NCI-H345 treated with DMSO at 0.1 percent for 48 hours (cell line): ENCODE data around the gene ZNF302.
A peak's percentile ranks its signal among the peaks of the same experiment; 100 is the strongest.
"Not testable (repeated sequence)": the region's sequence is repeated elsewhere in the genome, so short reads cannot be mapped to it uniquely, and the experiment has no call there.

ENCODE experiments used
- DNase-seq: peaks from one replicate; lab custom pipeline; 2025; ENCODE audit not compliant: unreplicated experiment; lab: John Stamatoyannopoulos, UW

Gene ZNF302

DNA sequence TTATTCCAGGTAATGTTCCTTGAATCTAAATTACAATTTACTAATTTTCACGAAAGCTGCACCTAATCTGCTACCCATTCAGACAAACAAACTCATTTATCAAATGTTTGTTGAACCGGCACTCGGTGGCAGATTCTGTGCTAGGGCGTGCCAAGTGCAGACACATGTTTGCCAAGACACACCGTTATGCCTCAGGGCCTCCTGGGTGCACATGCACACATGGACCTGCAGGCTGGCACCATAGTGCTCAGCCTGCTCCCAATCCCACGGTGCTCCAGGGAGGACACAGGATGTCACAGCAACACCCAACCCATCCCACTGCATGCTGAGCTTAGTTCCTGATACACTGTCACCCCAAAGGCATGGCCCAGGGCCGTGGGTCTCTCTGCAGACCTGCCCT, 8.2 kb upstream of the ZNF302 start:
- DNase-seq: no peak

DNA sequence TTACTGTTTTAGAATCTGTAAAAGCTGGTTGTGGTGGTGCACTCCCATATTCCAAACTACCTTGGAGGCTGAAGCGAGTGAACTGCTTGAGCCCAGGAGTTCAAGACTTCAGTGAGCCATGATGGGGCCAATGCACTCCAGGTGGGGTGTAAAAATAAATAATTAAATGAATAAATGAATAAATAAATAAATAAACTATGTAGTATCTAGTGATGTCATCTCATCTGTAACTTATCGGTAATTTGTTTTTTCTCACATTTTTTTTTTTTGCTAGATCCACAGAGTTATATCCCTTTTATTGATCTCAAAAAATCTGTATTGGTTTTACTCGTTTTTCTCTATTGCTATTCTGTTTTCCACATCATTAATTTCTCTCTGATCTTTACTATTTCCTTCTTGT, 5.5 kb upstream of the ZNF302 start:
- no peak for DNase-seq

DNA sequence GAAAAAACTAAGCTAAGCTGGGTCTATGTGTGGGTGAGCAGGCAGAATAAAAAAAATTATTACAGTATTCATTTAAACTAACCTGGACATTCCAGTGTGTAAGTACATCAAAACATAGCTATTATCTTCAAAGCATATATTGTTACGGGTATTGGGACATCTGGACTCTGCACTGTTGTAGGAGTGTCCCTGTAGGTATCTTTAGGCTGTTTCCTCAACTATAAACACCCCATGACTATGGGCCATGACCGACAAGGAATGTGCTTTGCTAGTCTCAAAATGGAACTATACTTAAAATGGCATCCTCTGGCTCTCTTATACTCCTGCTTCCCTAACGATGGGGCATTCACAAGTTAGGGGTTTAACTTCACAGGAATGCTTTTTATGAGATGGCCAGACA, 3.9 kb upstream of the ZNF302 start:
- no peak for DNase-seq

DNA sequence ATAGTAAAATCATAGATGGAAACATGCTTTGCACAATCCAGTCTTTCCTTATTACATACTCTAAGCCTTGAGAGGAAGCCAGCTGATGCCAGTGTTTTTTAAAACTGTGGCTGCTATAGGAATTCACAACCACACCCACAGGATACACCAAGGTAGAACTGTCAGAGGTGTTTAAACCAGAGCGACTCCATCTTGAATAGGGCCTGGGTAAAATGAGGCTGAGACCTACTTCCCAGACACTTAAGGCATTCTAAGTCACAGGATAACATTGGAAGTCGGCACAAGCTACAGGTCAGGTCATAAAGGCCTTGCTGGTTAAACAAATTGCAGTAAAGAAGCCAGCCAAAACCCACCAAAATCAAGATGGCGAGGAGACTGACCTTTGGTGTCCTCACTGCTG, 2.2 kb upstream of the ZNF302 start:
- no peak for DNase-seq

DNA sequence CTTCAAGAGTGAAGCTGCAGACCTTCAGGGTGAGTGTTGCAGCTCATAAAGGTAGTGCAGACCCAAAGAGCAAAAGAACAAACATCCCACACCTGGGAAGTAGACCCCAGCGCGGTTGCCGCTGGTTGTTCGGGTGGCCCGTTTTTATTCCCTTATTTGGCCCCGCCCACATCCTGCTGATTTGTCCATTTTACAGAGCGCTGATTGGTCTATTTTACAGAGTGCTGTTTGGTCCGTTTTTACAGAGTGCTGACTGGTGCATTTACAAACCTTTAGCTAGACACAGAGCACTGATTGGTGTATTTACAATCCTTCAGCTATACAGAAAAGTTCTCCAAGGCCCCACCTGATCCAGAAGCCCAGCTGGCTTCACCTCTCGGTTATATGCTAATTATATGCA, 1.6 kb upstream of the ZNF302 start:
- no peak for DNase-seq

DNA sequence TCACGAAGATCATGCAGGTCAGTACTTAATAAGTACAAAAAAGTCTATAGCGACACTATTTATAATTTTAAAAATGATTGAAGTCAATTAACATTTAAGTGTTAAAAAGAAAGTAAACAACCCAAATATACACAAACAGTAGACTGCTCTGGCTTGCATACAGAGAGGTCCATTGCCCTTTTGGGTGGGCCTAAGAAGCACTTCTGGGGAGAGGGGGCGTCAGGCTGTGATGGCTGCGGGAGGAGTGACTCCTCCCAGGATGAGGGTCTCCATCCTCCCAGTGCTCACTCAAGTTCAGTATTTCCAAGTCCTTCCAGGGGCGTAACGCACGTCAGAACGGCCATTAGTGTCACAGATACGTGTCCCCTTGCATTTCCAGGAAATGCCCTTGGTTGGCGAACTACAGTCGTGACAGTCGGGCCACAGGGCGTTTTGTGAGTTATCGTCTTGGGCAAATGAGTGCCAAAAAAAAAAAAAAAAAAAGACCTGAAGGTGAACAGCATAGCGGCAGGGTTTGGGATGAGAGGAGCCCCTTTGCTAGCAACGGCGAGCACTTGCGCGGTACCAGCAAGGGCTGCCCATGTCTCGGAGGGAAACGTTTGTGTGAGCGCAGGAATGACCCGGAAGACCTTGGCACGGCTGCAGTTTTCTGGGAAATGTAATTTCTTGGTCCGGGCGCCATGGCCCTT, 637 bp upstream of the ZNF302 start, which contains the start of gene SCGB2B2:
Gene SCGB2B2 (minus strand): TSS at position 463 of the 689 bp plus-strand sequence. CDS start 82,596 bp downstream, outside the sequence.
- peak; percentile 100 for DNase-seq

DNA sequence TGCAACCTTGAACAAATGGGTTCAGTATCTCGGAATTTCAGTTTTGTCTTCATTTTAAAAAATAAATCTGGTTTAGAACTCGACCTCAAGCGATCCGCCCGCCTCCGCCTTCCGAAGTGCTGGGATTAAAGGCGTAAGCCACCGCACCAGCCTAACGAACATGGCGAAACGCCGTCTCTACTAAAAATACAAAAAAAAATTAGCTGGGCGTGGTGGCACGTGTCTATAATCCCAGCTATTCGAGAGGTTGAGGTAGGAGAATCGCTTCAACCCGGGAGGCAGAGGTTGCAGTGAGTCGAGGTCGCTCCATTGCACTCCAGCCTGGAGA, 571 bp downstream of the ZNF302 start:
- DNase-seq: no peak

DNA sequence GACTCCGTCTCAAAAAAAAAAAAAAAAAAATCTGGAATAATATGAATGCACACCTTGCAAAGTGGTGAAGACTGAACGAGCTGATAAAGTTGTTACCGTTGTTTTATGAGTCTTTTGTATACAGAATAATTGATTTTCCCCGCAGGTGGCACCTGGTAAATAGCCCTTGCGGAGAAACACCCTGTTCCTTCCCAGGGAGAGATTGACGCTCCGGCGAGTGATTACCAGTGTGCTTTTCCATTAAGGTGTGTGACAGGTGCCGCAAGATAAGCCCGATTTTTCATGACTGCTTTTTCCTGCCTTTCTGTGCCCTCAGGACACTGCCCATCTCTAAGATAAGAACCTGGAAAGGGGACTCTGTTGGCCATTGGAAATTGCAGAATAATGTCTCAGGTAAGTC, 943 bp downstream of the ZNF302 start:
- peak; percentile 18 for DNase-seq

DNA sequence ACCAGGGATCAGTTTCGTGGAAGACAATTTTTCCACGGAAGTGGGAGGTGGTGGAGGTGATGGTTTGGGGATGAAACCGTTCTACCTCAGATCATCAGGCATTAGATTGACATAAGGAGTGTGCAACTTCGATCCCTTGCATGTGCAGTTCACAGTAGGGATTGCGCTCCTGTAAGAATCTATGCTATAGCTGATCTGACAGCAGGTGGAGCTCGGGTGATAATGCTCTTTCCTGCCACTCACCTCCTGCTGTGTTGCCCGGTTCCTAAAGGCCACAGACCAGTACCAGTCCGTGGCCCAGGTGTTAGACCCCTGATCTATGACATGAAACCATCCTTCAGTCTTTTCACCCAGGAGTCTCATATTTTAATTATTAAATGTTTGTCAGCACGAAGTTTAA, 4.0 kb downstream of the ZNF302 start:
- DNase-seq: no peak

DNA sequence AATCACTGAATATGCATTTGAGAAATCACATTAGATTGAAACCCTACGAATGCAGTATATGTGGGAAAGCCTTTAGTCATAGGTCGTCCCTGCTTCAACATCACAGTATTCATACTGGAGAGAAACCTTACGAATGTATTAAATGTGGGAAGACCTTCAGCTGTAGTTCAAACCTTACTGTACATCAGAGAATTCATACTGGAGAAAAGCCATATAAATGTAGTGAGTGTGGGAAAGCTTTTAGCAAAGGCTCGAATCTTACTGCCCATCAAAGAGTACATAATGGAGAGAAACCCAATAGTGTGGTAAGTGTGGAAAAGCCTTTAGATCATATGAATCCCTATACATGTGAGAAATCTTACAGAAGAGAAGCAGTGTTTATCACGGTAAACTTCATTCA, 7.8 kb downstream of the ZNF302 start:
- not testable (repeated sequence) for DNase-seq

DNA sequence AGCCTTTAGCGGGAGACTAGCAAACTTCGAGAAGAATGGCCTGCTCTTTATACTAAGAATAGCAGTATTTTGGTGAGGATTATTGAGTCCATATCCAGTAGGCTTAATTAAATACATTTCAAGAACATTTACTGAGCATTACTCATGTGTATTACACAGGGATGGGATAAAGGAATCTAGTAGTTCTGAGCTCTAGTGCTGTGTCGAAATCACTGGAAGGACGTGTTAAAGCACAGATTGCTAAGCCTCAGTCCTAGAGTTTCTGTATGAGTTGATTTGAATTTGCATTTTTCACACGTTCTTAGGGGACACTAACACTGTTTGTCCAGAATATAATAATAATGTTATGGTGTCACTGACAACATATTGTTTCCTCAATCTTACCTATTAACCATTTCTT, 9.0 kb downstream of the ZNF302 start:
- DNase-seq: no peak

DNA sequence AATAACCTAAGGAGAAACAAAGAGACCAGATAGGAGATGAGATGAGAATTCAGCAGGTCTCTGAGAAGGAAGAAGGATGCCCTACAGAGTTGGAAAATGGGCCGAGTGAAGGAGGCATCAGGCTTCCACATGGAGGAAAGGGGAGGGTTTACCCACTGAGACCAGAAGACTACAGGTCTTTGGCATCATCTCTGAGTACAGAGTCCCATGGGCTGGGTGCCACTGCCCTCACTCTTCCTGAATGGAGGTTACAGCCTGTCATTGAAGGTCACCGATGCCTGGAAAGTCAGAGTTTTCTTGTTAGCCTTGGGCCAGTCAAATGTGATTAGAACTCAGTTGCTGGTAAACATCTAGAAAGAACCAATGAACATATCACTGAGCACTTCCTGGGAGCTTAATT, 9.9 kb downstream of the ZNF302 start:
- no peak for DNase-seq

DNA sequence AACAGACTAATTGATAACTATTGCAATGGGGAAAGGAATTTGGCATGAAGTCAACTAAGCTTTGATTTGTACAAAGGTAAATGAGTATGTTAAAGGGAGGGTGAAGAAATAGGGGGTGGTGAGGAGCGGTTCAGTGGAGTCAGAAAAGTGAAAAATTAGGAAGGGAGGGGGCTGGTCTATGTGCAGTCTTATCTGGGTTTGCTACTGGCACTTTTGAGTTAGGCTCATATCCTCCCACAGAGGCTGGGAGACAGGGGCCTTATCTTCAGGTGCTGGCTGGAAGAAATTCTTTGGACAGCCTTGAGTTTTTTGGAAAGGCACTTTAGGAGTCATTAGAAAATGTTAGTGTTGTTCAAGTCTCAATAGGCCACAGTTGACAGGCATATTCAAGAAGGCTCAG, 11.1 kb downstream of the ZNF302 start:
- no peak for DNase-seq

DNA sequence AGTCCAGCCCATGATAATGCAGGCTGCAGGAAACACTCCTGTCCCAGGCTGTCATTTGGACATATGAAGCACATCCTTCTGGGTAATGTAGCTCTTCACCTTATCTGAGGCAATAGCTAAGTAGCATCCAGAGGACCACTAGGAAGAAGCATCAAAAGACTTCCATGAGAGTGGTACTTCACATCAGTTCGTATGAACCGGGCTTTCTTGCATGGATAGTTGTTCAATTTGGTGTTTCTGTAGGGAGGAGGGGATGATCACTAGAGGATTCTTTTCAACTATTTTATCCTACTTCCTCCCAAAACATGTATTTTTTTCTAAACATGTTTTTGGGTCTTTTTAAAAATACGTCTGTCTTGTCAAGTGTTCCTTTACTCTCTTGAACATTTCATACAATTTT, 12.9 kb downstream of the ZNF302 start:
- DNase-seq: no peak

DNA sequence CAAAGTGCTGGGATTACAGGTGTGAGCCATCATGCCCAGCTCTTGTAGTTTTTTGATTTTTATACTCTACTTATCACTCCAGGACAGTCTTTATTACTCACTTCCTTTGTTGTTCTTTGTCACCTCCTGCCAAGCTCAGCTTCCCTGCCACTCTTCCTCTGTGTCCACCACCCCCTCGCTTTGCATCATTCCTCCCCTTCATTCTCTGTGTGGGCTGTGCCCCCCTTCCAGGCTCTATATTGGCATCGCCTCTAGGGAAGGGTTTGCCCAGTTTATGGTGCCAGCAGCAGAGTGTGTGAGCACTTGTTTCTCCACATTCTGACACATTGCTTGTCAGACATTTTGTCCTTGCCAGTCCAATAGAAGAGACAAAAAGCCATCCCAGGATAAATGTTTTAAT, 15.1 kb downstream of the ZNF302 start:
- no peak for DNase-seq

DNA sequence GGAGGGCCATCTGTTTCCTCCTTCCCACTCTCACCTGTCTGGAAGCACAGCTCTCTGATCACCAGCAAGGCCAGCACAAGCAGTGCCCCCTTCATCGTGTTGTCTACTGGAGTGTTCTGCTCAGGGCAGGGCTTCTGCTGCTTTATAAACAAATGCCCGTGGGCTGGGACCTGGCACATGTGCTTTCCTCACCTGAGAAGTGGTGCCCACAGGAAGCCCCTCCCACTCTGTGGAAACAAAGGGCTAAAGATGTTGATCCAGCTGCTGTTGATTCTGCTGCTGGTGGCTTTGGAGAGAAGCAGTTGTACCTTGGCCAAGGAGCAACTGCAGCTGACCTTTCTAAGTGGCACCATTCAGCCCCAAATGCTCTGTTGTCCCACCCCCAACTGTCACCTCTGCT, 30.2 kb downstream of the ZNF302 start:
- DNase-seq: no peak

DNA sequence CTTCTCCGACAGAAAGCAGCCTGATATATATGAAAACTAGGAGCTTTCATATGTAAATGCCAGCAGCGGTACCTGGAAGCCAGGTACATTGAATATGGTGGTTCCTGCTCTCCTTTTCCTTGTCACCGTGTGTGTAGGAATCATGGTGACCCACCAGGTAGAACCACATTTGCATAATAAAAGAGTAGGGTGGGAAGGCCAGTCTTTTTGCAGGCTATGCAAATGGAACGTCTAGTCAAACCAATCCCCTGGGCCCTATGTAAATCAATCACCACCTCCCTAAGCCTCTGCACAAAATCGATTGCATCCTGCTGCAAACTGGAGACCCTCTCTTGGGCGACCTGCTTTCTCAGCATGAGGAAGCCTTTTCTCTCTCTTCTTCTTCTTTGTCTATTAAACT, 34.4 kb downstream of the ZNF302 start:
- no peak for DNase-seq

DNA sequence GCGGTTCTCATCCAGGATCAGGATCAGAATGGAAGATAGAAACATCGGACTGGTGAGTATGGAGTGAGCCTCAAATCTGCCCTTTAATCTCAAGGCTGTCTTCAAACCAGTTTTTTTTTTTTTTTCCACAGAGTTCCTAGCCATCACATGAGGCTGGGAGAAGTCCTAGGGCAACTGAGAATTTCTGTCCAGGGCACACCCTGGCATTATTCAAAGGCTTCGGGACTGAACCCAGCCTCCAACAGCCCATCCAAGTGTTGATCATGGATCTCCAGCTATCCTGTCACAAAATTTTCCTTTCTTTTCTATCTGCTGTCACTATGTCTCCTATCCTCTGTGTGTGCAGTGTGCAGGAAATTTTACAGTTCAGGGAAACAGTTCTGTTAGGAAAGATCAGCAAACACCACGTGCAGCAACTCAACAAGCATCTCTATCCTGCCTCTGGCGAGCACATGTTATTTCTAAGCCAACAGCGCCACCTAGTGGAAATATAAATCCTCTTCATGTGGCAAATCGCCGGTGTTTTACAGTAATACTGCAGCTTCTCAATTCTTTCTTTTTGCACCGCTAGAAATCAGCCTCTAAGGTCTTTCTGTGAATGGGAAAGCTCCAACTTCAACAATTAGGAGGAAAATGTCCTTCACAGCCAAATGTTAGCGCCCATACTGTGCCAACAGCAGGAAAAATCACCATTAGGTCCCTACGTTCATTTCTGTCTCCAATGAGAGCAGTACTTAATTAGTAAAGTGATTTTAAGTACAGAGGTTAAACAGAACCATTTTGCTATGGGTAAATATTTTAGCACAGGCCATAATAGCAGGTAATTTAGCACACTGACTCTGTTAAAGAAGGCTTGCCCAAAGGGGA, 35.1 kb downstream of the ZNF302 start:
- DNase-seq: peak; percentile 81

DNA sequence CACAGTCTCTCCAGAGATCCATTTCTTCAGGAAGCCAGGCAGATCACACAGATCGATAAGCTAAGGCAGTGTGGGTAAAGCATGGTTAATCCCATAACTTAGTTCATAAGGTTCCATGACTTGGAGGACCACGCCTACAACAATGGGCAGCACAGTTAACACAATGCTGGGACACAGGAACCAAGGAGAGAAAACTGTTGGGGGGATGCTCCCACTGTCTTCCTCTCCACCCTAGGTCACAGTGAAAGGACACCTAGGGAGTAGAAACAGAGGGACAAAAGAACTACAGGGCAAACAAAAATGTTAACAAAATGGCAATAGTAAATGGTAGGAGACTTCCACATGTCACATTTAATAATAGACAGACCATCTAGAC, 35.8 kb downstream of the ZNF302 start:
- DNase-seq: no peak

DNA sequence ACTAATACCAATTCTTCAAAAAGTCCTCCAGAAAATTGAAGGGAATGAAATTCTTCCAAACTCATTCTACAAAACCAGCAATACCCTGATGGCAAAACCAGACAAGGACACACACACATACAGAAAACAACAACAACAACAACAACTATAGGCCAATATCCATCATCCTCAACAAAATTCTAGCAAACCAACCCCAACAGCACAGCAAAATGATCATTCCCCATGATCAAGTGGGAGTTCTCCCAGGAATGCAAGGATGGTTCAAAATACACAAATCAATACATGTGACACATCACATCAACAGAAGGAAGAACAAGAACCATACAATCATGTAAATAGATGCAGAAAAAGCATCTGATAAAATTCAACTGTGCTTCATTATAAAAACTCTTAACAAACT, 37.9 kb downstream of the ZNF302 start:
- no peak for DNase-seq

DNA sequence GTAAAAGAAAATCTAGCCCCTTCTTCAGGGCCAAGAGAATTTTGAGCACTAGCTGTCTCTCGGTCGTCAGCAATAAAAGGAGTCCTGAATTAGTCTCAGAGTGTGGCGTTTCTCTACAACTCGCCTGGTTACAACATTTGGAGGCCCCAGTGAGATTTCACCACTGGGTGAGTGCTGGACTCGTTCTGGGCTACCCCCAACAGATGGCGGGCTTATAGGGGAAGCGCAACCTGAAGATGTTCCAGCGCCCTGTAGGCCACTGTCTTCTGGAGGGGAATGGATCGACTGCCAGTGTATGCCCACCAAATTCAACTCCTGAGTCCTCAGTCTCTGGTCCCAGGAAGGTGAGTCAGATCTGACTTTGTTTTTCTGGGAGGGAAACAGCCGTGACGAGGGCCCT, 44.9 kb downstream of the ZNF302 start:
- DNase-seq: no peak

DNA sequence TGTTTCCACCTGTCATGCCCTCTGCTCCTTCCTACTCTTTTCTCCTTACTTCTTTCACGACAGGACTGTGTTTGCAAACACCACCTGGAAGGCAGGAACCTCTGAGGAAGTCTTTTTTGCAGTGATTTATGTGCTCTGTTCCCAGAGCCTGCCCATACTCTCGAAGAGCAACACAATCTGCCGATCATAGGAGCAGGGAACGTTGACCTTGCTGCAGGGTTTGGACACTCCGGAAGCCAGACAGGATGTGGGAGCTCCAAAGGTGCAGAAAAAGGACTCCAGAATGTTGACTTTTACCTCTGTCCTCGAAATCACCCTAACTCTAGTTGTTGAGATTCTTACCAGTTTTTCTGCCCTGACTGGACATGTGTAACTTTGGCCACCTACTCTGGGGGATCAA, 47.9 kb downstream of the ZNF302 start:
- no peak for DNase-seq
